Neuron (in vitro differentiated cells): ENCODE results near the gene LIN37.

Source experiments
- H2AFZ ChIP-seq: one replicate; pipeline ENCODE4 v1.6.1; 2013; ENCODE audit warnings: low read depth, mild to moderate bottlenecking, inconsistent platforms, low read length, moderate library complexity
- H3K27me3 ChIP-seq: one replicate; pipeline ENCODE4 v1.6.1; 2013; ENCODE audit warnings: low read length; ENCODE audit not compliant: insufficient read depth
- H3K36me3 ChIP-seq: one replicate; pipeline ENCODE4 v1.6.1; 2013; ENCODE audit warnings: low read length; ENCODE audit not compliant: insufficient read depth
- H3K4me1 ChIP-seq: one replicate; pipeline ENCODE4 v1.6.1; 2013; ENCODE audit warnings: low read length; ENCODE audit not compliant: insufficient read depth
- H3K4me3 ChIP-seq: 2 replicates; pipeline ENCODE4 v1.5.1; 2013; ENCODE audit warnings: mild to moderate bottlenecking, low read length, moderate library complexity
- H3K9me3 ChIP-seq: one replicate; pipeline ENCODE4 v1.6.1; 2013; ENCODE audit warnings: low read length

The LIN37 gene

DNA sequence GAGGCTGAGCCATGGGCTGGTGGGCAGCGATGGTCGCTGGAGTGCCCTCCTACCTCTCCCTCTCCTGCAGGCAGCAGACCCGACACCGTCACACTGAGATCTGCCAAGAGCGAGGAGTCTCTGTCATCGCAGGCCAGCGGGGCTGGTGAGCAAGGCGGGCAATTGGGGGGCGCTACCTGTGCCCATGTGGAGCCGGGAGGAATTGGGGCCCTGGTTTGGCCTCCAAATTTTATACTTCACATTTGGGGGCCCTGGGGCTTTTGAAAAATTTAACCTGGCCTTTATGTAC lies 36.9 kb downstream of the LIN37 start:
- Histone ChIP-seq H2AFZ (no peak overlapping the region), H3K9me3 (no peaks in the 10 kb centered on the region), H3K36me3 (peaks cover 56% of the 10 kb centered on the region), H3K4me1 (no peaks in the 10 kb centered on the region), H3K27me3 (no peaks in the 10 kb centered on the region), H3K4me3 (no peak overlapping the region)

DNA sequence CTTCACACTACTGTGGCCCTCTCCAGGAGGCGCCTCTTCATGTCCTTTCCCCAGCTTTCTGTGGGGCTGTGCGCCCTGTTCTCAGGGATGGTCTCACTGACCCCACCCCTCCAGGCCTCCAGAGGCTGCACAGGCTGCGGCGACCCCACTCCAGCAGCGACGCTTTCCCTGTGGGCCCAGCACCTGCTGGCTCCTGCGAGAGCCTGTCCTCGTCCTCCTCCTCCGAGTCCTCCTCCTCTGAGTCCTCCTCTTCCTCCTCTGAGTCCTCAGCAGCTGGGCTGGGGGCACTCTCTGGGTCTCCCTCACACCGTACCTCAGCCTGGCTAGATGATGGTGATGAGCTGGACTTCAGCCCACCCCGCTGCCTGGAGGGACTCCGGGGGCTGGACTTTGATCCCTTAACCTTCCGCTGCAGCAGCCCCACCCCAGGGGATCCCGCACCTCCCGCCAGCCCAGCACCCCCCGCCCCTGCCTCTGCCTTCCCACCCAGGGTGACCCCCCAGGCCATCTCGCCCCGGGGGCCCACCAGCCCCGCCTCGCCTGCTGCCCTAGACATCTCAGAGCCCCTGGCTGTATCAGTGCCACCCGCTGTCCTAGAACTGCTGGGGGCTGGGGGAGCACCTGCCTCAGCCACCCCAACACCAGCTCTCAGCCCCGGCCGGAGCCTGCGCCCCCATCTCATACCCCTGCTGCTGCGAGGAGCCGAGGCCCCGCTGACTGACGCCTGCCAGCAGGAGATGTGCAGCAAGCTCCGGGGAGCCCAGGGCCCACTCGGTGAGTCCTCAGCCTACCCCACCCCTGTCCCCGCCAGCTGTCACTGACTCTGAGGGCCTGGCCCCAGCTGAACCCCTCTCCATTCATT lies 38.2 kb downstream of the LIN37 start:
- H3K36me3 ChIP-seq, result peaks cover 45% of the 10 kb centered on the region
- H3K9me3 ChIP-seq, result no peaks in the 10 kb centered on the region
- no peaks in the 10 kb centered on the region for H3K4me1 ChIP-seq
- H3K27me3 ChIP-seq, result no peaks in the 10 kb centered on the region
- H3K4me3 ChIP-seq, result no peak overlapping the region
- H2AFZ ChIP-seq, result no peak overlapping the region

DNA sequence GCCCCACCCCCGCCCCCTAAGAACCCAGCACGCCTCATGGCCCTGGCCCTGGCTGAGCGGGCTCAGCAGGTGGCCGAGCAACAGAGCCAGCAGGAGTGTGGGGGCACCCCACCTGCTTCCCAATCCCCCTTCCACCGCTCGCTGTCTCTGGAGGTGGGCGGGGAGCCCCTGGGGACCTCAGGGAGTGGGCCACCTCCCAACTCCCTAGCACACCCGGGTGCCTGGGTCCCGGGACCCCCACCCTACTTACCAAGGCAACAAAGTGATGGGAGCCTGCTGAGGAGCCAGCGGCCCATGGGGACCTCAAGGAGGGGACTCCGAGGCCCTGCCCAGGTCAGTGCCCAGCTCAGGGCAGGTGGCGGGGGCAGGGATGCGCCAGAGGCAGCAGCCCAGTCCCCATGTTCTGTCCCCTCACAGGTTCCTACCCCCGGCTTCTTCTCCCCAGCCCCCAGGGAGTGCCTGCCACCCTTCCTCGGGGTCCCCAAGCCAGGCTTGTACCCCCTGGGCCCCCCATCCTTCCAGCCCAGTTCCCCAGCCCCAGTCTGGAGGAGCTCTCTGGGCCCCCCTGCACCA lies 38.9 kb downstream of the LIN37 start:
- Histone ChIP-seq H2AFZ (no peak overlapping the region), H3K36me3 (peaks cover 37% of the 10 kb centered on the region), H3K27me3 (no peaks in the 10 kb centered on the region), H3K9me3 (no peaks in the 10 kb centered on the region), H3K4me1 (no peaks in the 10 kb centered on the region), H3K4me3 (no peak overlapping the region)

DNA sequence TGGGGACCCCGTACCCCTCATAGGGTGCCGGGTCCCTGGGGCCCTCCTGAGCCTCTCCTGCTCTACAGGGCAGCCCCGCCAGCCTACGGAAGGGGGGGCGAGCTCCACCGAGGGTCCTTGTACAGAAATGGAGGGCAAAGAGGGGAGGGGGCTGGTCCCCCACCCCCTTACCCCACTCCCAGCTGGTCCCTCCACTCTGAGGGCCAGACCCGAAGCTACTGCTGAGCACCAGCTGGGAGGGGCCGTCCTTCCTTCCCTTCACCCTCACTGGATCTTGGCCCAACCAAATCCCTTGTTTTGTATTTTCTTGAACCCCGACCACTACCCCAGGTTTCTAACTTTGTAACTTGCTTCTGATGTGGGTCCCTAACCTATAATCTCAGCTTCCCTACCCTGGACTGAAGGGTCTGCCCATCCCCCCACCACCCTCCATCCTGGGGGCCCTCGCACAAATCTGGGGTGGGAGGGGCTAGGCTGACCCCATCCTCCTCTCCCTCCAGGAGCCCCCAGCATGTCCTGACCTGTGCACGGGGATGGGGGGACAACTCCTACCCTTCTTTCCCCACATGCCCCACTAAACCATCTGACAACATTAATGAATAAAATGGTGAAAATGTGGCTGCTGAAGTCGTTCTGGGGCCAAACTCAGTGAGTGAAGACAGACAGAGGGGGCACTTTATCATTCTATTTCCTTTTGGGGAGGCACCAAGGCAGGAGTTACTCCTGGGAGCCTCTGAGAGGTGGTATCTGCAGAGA lies 40.0 kb downstream of the LIN37 start:
- Histone ChIP-seq H3K27me3 (no peaks in the 10 kb centered on the region), H3K36me3 (peaks cover 27% of the 10 kb centered on the region), H3K4me3 (no peak overlapping the region), H3K9me3 (no peaks in the 10 kb centered on the region), H2AFZ (no peak overlapping the region), H3K4me1 (no peaks in the 10 kb centered on the region)

DNA sequence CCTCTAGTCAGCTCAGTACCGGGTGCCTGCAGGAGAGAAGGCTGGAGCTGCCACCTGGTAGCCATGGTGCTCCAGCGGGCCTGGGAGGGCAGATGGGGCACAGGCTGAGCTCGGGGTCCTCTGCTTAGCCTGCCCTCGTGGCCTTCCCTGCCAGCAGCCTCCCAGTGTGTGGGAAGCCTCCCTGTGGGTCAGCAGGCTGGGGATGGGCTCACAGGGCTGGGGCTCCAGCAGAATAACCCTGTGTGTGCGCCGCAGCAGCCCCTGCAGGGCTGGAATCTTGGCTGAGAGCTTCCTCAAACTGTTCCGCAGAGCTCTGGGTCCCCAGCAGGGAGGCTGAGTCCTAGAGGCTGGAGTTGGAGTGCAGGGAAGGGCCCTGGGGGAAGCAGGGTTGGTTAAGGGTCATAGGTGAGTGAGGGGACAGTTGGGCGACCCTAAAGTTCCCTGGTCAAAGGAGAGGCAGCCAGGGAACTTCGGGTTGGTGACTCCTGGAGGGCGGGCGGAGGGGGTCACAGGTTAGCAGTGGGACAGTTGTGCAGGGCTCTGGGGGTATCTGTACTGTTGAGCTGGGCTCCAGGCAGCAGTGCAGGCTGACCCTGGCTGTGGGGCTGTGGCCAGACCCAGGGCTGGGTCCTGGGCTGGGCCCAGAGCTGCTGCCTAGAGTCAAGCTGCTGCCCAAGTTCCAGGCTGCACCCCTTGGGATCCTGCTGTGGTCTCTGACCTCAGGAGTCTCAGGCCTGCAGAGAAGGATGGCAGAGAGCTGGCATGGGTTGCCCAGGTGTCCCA lies 41.0 kb downstream of the LIN37 start:
- Histone ChIP-seq H3K4me3 (no peak overlapping the region), H3K9me3 (no peaks in the 10 kb centered on the region), H3K4me1 (no peaks in the 10 kb centered on the region), H3K36me3 (peaks cover 19% of the 10 kb centered on the region), H2AFZ (no peak overlapping the region), H3K27me3 (no peaks in the 10 kb centered on the region)

DNA sequence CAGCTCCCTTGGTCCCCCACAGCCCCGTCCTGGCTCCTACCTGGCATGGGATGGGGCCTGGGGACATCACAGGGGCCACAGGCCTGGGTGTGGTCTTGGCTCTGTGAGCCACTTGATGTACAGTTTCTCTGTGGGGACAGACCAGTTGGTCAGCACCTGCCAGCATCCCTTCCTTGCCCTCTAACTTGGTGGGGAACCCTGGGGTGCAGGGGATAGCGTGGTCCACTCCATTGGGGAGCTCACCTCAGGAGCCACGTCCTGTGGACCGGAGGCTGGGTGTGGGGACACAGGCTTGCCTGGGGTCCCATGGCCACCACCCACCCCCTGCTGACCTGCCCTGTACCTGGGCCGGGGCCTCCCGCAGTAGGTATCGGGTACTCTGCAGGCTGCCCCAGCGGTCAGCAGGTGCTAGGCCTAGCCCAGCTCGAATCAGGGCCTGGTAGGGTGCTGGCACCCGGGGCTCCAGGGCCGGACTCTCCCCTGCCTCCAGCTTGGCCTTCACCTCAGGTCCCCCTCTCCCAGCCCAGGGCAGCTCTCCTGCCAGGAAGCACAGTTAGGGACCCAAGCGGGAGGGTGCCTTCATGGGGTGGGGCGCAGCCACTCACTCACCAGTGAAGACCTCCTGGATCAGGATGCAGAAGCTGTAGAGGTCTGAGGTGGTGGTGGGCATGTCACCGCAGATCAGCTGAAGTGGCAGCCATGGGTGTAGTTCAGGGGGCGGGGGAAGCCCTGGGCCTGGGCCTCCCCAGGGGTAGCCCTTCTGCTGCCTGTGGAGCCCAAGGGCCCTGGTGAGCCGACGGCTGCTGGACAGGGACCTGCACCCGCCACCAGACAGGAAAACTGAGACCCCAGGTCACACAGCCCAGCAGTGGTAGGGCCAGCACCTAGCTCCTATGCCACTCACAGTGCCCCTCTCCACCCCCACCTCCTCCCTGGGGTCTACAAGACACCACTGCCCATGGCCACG lies 41.9 kb downstream of the LIN37 start:
- H3K4me3 ChIP-seq, result no peak overlapping the region
- no peak overlapping the region for H2AFZ ChIP-seq
- H3K36me3 ChIP-seq, result peaks cover 12% of the 10 kb centered on the region
- H3K27me3 ChIP-seq, result no peaks in the 10 kb centered on the region
- no peaks in the 10 kb centered on the region for H3K4me1 ChIP-seq
- no peaks in the 10 kb centered on the region for H3K9me3 ChIP-seq

DNA sequence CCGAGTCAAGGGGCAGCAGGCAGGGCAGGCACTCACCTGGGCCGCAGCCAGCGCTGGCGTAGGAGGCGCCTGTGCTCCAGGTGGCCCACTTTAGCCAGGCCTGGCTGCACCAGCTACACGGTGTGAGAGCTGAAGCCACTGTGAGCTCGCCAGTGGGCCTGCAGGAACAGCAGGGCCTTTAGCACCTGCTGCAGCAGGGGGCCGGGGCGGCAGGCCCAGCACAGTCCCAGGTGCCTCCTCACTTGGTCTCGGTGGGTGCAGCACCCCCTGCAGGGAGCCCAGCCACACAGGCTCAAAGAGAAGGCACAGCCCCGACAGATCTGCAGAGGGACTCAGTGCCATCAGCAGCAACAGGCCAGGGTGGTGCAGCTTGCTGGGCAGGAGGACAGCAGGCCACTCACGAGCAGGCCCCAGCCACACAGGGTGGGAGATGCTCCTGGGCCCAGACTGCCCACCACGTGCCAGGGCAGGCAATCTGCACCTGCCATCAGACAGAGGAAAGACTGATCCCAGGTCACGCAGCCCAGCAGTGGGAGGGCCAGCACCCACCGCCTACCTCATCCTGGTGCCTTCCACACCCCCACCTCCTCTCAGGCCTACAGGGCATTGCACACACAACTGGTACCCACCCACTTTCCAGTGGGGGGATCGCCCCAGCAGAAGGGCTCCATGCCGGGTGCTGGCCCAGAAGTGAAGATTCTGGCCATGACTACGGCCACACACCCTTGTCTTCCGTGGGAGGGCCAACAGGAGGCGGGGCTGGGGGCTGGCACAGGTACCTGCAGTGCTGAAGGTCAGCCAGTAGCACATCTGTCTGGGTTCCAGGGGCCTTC lies 42.8 kb downstream of the LIN37 start:
- H3K36me3 ChIP-seq, result peaks cover 5% of the 10 kb centered on the region
- H3K4me1 ChIP-seq, result no peaks in the 10 kb centered on the region
- peaks cover 4% of the 10 kb centered on the region for H3K27me3 ChIP-seq
- H3K4me3 ChIP-seq, result no peak overlapping the region
- H2AFZ ChIP-seq, result no peak overlapping the region
- no peaks in the 10 kb centered on the region for H3K9me3 ChIP-seq

DNA sequence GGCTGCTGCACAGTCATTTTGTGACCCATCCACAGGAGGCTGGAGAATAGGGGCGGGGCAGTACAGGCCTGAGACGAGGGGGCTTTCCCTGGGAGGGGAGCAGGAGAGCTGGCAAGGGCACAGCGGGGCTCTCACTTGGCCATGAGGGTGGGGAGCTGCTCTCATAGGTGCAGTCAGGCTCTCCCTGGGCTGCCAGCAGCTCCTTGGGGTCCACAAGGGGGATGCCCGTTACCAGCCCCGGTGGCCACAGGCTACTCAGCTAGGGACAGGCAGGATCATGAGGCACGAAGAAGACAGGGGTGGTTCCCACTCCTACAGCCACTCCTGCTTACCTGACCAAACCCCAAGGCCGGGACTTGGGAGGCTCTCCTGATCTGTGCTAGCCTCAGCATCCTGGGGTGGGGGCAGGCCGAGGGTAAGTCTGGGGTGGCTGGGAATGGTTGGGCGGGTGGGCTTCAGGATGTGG lies 43.5 kb downstream of the LIN37 start:
- H3K4me1 ChIP-seq, result no peaks in the 10 kb centered on the region
- peaks cover 1% of the 10 kb centered on the region for H3K36me3 ChIP-seq
- H3K27me3 ChIP-seq, result peaks cover 10% of the 10 kb centered on the region
- no peak overlapping the region for H3K4me3 ChIP-seq
- no peaks in the 10 kb centered on the region for H3K9me3 ChIP-seq
- H2AFZ ChIP-seq, result no peak overlapping the region

DNA sequence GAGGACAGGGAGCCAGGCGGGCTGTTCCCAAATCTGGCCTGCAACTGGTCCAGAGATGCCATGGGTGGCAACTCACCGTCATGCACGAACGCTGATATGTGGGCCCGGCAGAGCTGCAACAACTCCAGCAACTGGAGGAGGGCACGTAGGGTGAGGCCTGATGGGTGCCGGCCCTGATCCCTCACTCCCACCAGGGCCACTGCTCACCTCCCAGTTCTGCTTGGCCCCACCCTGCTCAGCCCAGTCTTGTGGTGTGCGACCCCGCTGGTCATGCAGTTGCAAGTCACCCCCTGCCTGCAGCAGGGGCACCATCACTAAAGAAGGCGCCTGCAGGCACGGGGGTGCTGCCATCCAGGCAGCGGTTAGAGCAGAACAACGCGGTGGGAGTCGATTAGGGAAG lies 43.9 kb downstream of the LIN37 start:
- Histone ChIP-seq H3K36me3 (no peaks in the 10 kb centered on the region), H2AFZ (no peak overlapping the region)

DNA sequence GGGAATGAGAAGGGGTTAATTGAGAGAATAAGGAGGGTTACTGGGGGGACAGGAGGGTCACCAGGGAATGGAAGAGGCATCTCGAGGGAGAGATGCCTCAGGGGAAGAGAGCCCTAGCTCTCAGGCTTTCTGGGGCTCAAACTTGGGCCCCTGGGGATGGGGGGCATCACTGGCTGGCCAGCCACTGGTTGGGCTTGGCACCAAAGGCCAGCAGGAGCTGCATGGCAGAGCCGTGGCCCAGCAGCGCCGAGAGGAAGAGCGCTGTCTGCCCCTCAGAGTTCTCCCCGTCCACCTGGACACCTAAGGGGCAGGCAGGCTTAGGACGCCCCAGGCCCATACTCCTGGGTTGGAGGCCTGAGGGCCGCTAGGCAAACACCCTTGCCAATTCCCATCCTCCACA lies 44.5 kb downstream of the LIN37 start:
- H3K36me3 ChIP-seq, result no peaks in the 10 kb centered on the region
- no peaks in the 10 kb centered on the region for H3K9me3 ChIP-seq
- no peaks in the 10 kb centered on the region for H3K4me1 ChIP-seq
- H3K4me3 ChIP-seq, result no peak overlapping the region
- no peak overlapping the region for H2AFZ ChIP-seq
- H3K27me3 ChIP-seq, result peaks cover 20% of the 10 kb centered on the region

More for the DNA sequence above, 43.9 kb downstream of the LIN37 start:
- Histone ChIP-seq H3K4me3 (no peak overlapping the region), H3K4me1 (no peaks in the 10 kb centered on the region), H3K27me3 (peaks cover 15% of the 10 kb centered on the region), H3K9me3 (no peaks in the 10 kb centered on the region)

DNA sequence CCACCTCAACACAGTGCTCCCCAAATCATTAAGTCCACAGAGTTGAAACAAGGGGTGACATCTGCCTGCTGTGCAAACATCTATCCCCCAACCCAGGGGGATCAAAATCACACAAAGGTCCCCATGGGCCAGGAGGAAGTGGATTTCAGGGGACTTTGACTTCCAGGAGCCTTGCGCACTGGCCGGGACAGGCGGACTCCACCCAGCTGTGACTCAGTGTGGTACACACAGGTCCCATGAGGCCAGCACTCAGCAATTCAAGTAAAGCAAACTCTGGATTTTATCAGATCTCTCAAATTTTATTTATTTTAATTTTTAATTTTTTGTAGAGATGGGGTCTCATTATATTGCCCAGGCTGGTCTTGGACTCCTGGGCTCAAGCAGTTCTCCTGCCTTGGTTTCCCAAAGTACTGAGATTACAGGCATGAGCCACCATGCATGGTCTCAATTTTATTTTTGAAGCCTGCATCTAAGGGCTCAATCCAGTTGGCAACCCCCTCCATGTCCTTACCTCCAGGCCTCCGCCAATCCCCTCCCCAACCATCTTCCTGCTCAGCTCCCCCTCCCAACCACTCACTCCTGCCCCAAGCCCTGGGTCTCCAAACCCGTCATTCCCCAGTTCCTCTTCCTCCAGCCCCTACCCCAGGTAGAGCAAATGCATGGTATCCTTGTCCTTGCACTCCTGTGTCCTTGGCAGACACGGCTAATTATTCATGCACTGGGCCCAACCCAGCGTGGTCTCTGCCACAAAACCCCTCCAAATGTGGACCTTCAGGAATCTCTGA lies 45.2 kb downstream of the LIN37 start:
- H2AFZ ChIP-seq, result no peak overlapping the region
- peaks cover 25% of the 10 kb centered on the region for H3K27me3 ChIP-seq
- H3K4me1 ChIP-seq, result no peaks in the 10 kb centered on the region
- H3K9me3 ChIP-seq, result no peaks in the 10 kb centered on the region
- no peak overlapping the region for H3K4me3 ChIP-seq
- no peaks in the 10 kb centered on the region for H3K36me3 ChIP-seq
